Cardiac muscle cell (in vitro differentiated cells and primary cell): ENCODE measurements around the gene NKAPD1. TPM values are rescaled to one million over a fixed set of nuclear protein-coding genes. Genes with fewer than 3 reads are reported as not detected.
A peak's percentile ranks its signal among the peaks of the same experiment; 100 is the strongest.

Source experiments
- DNase-seq, 2 donors: peaks; one replicate each; pipeline versions ENCODE4 v3.0.0 to v3.0.0-alpha.2; 2010 to 2017; ENCODE audit warnings: low read depth in 1 of 2, low spot score in 1 of 2
- H3K27ac ChIP-seq: fragments of 200-600 bp; sonication (generic); 2 replicates; pipeline ENCODE4 v1.5.1; 2016
- H3K27me3 ChIP-seq: fragments of 200-600 bp; sonication (generic); 2 replicates; pipeline ENCODE4 v1.6.0; 2016; ENCODE audit warnings: control low read depth
- H3K36me3 ChIP-seq: fragments of 200-600 bp; sonication (generic); 2 replicates; pipeline ENCODE4 v1.5.1; 2016; ENCODE audit warnings: control low read depth
- H3K4me1 ChIP-seq: fragments of 200-600 bp; sonication (generic); 2 replicates; pipeline ENCODE4 v1.8.1; 2017; ENCODE audit warnings: low read depth, mild to moderate bottlenecking, mixed run types
- H3K4me3 ChIP-seq: fragments of 200-600 bp; sonication (generic); 2 replicates; pipeline ENCODE4 v1.5.1; 2016; ENCODE audit warnings: mild to moderate bottlenecking
- H3K9me3 ChIP-seq: fragments of 200-600 bp; sonication (generic); 2 replicates; pipeline ENCODE4 v1.5.1; 2017; ENCODE audit warnings: low read depth, mild to moderate bottlenecking, control low read depth
- CTCF ChIP-seq: IDR thresholded peaks from 2 replicates; pipeline ENCODE4 v1.5.1; 2012; ENCODE audit warnings: low read depth, mild to moderate bottlenecking, low read length
- polyA plus RNA-seq: library from polyadenylated mRNA; unstranded; fragments of >200 nt; fragmentation: Nextera tagmentation; extraction: Ambion mirVana; gene quantifications from 2 replicates; pipeline ENCODE4 v1.2.1, GENCODE V29; 2016
- total RNA-seq: library from RNA; depleted of rRNA; stranded (reverse); fragments of >200 nt; gene quantifications from 2 replicates; pipeline ENCODE4 v1.2.3, GENCODE V29; 2016

Gene NKAPD1
- total and polyA plus RNA-seq, 2 experiments from 2014 or later, result 12.8 to 19.6 TPM

GRCh38 chr11:112127056-112127455 is 53.0 kb downstream of the NKAPD1 start:
- H3K27me3 ChIP-seq, result no peaks in the 10 kb centered on the region
- no peaks in the 10 kb centered on the region for H3K4me1 ChIP-seq
- DNase-seq, result no peak
- no peaks in the 10 kb centered on the region for H3K9me3 ChIP-seq
- no peak overlapping the region for H3K27ac ChIP-seq
- TF ChIP-seq CTCF, result no peak
- no peak overlapping the region for H3K4me3 ChIP-seq
- H3K36me3 ChIP-seq, result no peaks in the 10 kb centered on the region

GRCh38 chr11:112128483-112129121 is 54.5 kb downstream of the NKAPD1 start:
- Histone ChIP-seq H3K36me3 (no peaks in the 10 kb centered on the region), H3K4me1 (no peaks in the 10 kb centered on the region), H3K9me3 (no peaks in the 10 kb centered on the region), H3K27me3 (no peaks in the 10 kb centered on the region), H3K4me3 (no peak overlapping the region), H3K27ac (no peak overlapping the region)
- peak in 1 of 2 donors; percentile 62 for DNase-seq
- no peak for TF ChIP-seq CTCF

GRCh38 chr11:112129656-112130055 is 55.6 kb downstream of the NKAPD1 start:
- DNase-seq, result no peak
- Histone ChIP-seq H3K27ac (no peak overlapping the region), H3K36me3 (no peaks in the 10 kb centered on the region), H3K4me1 (no peaks in the 10 kb centered on the region), H3K4me3 (no peak overlapping the region), H3K9me3 (no peaks in the 10 kb centered on the region), H3K27me3 (no peaks in the 10 kb centered on the region)
- no peak for TF ChIP-seq CTCF

GRCh38 chr11:112132737-112133136 is 58.6 kb downstream of the NKAPD1 start:
- Histone ChIP-seq H3K4me1 (no peaks in the 10 kb centered on the region), H3K27me3 (no peaks in the 10 kb centered on the region), H3K36me3 (no peaks in the 10 kb centered on the region), H3K27ac (no peak overlapping the region), H3K4me3 (no peak overlapping the region), H3K9me3 (no peaks in the 10 kb centered on the region)
- no peak for DNase-seq
- no peak for TF ChIP-seq CTCF

GRCh38 chr11:112134473-112134872 is 60.4 kb downstream of the NKAPD1 start:
- TF ChIP-seq CTCF, result no peak
- no peak for DNase-seq

More at GRCh38 chr11:112134473-112134872, 60.4 kb downstream of the NKAPD1 start:
- no peak overlapping the region for H3K27ac ChIP-seq
- H3K9me3 ChIP-seq, result no peaks in the 10 kb centered on the region
- H3K36me3 ChIP-seq, result no peaks in the 10 kb centered on the region
- no peak overlapping the region for H3K4me3 ChIP-seq
- H3K27me3 ChIP-seq, result no peaks in the 10 kb centered on the region
- no peaks in the 10 kb centered on the region for H3K4me1 ChIP-seq

Other genes starting within 250 kb of the NKAPD1 start
- 35.3 and 49.9 TPM in 2 replicates for gene ALG9, start 202.7 kb upstream of the NKAPD1 start, total RNA-seq
- gene ALG9, start 202.7 kb upstream of the NKAPD1 start, polyA plus RNA-seq, result 32.8 and 46.1 TPM in 2 replicates
- gene FDXACB1, start 195.1 kb upstream of the NKAPD1 start, total RNA-seq, result 2.9 and 3.3 TPM in 2 replicates
- gene FDXACB1, start 195.1 kb upstream of the NKAPD1 start, polyA plus RNA-seq, result 4.9 and 5.5 TPM in 2 replicates
- 24.5 and 33.0 TPM in 2 replicates for gene CFAP68, start 194.8 kb upstream of the NKAPD1 start, total RNA-seq
- gene CFAP68, start 194.8 kb upstream of the NKAPD1 start, polyA plus RNA-seq, result 49.6 and 50.2 TPM in 2 replicates
- 15.3 and 48.6 TPM in 2 replicates for gene CRYAB, start 162.5 kb upstream of the NKAPD1 start, total RNA-seq
- 31.3 and 91.8 TPM in 2 replicates for gene CRYAB, start 162.5 kb upstream of the NKAPD1 start, polyA plus RNA-seq
- 0.36 and 0.74 TPM in 2 replicates for gene HSPB2, start 161.6 kb upstream of the NKAPD1 start, total RNA-seq
- 6.6 and 9.2 TPM in 2 replicates for gene HSPB2, start 161.6 kb upstream of the NKAPD1 start, polyA plus RNA-seq
- 5.5 and 7.4 TPM in 2 replicates for gene C11orf52, start 155.4 kb upstream of the NKAPD1 start, total RNA-seq
- gene C11orf52, start 155.4 kb upstream of the NKAPD1 start, polyA plus RNA-seq, result 7.6 and 8.5 TPM in 2 replicates
- 40.7 and 42.6 TPM in 2 replicates for gene DIXDC1, start 137.0 kb upstream of the NKAPD1 start, total RNA-seq
- gene DIXDC1, start 137.0 kb upstream of the NKAPD1 start, polyA plus RNA-seq, result 26.5 and 35.0 TPM in 2 replicates
- 70.6 and 77.9 TPM in 2 replicates for gene DLAT, start 48.9 kb upstream of the NKAPD1 start, total RNA-seq
- gene DLAT, start 48.9 kb upstream of the NKAPD1 start, polyA plus RNA-seq, result 94.7 and 110 TPM in 2 replicates
- gene PIH1D2, start 282 bp upstream of the NKAPD1 start, total RNA-seq, result 1.3 and 2.4 TPM in 2 replicates
- 0.36 and 5.9 TPM in 2 replicates for gene PIH1D2, start 282 bp upstream of the NKAPD1 start, polyA plus RNA-seq
- 46.7 and 97.1 TPM in 2 replicates for gene TIMM8B, start 12.5 kb downstream of the NKAPD1 start, total RNA-seq
- 149 and 204 TPM in 2 replicates for gene TIMM8B, start 12.5 kb downstream of the NKAPD1 start, polyA plus RNA-seq
- gene SDHD, start 12.6 kb downstream of the NKAPD1 start, total RNA-seq, result 52.1 and 70.7 TPM in 2 replicates
- 176 and 184 TPM in 2 replicates for gene SDHD, start 12.6 kb downstream of the NKAPD1 start, polyA plus RNA-seq
- 0.18 and 0.86 TPM in 2 replicates for gene IL18, start 89.8 kb downstream of the NKAPD1 start, total RNA-seq
- 0.94 TPM in 1 of 2 replicates, not detected in the other for gene IL18, start 89.8 kb downstream of the NKAPD1 start, polyA plus RNA-seq
- not detected in 2 replicates for gene TEX12, start 93.1 kb downstream of the NKAPD1 start, total RNA-seq
- 0.28 TPM in 1 of 2 replicates, not detected in the other for gene TEX12, start 93.1 kb downstream of the NKAPD1 start, polyA plus RNA-seq
- 24.1 and 44.2 TPM in 2 replicates for gene BCO2, start 101.2 kb downstream of the NKAPD1 start, total RNA-seq
- 69.4 and 81.1 TPM in 2 replicates for gene BCO2, start 101.2 kb downstream of the NKAPD1 start, polyA plus RNA-seq
- 28.1 and 30.3 TPM in 2 replicates for gene PTS, start 152.1 kb downstream of the NKAPD1 start, total RNA-seq
- 53.0 and 66.7 TPM in 2 replicates for gene PTS, start 152.1 kb downstream of the NKAPD1 start, polyA plus RNA-seq
- gene PLET1, start 186.6 kb downstream of the NKAPD1 start, total RNA-seq, result not detected in 2 replicates
- 0.14 TPM in 1 of 2 replicates, not detected in the other for gene PLET1, start 186.6 kb downstream of the NKAPD1 start, polyA plus RNA-seq